Measurements from ENCODE around the gene NHSL1.

NHSL1 gene

DNA sequence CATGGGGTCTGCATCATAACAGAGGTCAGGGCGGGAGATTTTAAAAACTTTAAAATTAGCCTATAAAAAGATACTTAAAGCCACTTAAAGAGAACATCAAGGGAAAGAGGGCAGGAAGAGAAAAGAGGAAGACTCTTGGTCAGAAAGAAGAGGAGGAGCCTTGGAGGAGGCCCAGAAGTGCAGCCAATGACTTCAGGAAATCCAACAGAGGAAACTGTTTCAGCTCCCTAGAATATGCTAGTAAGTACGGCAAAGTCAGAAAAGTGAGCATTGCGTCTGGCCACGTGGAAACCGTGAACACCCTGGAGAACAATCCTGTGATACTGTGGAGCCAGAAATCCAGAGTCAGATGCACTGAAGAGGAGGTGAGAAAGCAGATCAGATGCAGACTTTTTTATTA is 22.5 kb upstream of the NHSL1 start:
- no peak for DNase-seq

DNA sequence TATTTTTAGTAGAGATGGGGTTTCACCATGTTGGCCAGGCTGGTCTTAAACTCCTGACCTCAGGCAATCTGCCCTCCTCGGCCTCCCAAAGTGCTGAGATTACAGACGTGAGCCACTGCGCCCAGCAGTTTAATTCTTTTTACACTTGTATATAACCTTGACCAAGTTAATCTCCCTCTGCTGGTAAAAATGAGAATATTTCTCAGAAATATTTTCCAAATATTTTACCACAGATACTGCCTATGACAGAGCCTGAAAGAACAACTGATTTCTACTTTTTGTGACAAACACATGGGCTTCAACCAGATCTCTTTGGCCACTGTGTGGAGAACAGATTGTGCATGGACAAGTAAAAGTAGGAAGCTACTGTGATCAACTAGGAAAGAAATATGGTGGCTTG is 21.2 kb upstream of the NHSL1 start:
- no peak for DNase-seq

DNA sequence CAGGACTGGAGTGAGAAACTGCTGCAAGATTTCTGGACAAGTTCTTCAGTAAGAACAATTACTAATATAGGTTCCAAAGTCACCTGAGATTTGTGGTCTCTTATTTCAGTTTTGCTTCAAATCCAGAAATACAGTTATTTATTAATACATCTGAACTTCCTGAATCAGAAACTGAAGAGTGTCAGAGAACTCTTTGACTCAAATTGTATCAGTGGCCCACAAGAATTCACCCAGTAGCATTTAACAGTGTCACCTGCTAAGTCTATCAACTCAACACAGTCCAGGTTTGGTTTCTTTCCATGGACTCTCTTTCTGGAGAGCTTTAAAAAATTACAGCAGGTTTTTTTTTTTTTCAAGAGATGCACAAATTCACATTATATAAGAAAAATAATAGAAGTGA is 18.8 kb upstream of the NHSL1 start:
- DNase-seq = no peak

DNA sequence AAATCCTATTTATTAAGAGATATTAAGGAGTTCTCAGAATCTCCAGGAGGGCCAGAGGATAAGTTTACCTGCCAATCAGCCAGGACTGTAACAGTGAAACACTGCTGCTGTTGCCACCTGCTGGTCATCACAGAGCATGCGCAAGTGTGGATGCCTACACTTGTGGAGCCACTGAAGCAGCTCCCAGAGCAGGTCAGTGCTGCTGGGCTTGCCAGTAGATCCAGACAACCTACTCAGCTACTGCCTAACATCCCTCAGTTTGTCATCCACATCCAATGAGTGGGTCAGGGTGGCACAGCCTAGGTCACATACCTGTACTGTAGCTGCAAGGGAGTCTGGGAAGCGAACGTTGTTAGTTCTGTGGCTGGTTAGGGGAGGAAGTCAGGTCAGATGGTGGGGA is 18.3 kb upstream of the NHSL1 start:
- DNase-seq = peak; percentile 21

DNA sequence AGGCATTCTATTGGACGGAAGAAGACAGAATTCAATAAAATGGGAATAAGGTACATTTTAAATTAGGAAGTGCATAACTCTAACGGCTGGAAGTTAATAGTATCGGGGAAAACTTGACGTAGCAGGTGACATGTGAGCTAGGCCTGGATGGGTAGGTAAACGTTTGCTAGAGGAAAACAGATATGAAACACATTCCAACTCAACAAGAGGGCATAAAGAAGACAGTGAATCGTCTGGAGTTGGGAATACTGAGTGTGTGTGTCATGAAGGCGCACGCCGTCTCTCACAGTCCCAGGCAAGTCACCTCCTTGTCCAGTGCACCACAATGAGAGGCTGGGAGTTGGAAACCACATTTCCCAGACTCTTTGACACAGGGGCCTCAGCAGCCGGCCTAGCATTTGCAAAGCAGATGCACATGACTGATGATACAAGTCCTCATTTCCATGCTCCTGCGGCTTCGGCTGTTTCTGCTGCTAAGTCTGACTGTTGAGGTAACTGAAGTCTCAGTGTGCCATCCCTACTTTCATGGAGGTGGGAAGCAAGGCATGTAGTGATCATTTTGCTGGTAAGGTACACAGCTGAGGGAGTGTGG is 16.5 kb upstream of the NHSL1 start:
- DNase-seq = no peak

DNA sequence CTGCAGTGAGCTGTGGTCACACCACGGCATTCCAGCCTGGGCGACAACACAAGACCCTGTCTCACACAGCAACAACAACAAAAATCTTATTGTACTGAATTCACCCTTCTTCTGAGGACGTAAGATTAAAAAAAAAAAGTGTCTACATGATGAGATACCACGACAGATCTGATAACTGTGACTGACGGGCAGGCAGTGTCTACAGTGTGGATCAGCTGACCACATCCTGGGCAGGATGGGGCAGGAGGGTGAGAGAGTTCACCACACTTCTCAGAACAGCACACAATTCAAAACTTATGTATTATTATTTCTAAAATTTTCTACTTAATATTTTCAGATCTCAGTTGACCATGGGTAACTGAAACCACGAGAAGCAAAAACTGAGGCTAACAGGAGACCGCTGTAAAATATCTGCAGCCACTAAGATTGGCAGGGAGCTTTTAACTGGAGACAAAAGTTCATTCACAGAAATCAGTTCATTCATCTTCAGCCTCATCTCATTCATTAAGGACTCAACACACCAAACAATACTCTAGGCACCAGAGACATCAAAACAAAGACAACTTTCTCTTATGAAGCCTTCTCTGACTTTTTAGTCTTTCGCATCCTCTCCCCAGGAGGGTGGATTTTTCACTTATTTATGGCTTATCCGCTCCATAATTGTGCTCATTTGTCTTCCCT is 15.7 kb upstream of the NHSL1 start:
- DNase-seq = no peak

DNA sequence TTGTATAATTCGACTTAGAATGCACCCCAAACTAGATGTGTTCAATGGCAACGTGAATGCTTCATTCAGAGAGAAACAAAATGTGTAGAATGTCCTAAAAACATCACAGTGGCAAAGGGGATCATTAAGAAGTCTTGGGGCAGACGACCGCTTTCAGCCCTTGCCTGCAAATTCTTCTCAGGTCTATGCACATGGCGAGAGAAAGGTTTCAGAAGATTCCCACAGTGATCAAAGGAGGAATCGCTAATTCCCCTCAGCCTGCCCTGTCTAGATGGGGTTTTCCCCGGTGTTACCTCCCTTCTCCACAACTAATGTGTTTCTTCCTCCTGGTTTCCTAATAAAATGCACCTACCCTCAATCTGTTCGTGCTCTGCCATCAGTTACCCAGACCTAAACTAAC is 13.3 kb upstream of the NHSL1 start:
- DNase-seq = no peak

DNA sequence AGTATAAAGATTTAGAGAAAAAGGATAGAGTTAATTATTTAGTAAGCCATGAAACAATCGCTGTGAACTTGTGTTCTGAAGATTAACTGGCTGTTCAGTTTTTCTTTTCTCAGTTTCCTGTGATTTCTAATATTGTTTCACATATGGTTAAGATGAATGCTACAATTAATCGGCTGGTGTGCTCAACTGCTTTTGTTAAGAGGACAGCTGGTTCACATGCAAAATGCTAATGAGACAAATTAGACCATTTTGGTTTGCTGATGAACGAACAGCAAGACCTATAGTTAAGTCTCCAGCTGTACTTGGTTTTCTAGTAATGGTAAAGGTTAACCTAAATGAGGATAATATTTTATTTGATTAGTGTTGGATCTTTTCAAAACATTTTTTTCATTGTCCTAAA is 10.8 kb upstream of the NHSL1 start:
- no peak for DNase-seq

DNA sequence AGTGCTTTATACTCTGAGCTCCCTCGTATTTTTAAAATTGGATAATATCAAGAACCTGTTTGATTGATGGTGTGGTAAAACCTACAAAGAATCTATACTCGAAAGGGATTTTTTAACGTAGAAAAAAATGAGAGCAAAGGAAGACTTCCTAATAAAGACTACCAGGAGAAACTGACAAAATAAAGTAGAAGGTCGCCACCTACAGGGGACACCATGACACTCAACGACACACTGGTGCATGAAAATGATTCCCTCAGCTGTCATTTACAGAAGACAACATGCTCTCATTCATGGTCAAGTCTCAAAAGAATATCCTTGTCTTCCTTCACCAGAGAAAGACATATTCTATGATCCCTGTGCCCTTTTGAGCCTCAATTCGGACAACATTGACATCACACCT is 10.1 kb upstream of the NHSL1 start:
- DNase-seq = peak; percentile 43

DNA sequence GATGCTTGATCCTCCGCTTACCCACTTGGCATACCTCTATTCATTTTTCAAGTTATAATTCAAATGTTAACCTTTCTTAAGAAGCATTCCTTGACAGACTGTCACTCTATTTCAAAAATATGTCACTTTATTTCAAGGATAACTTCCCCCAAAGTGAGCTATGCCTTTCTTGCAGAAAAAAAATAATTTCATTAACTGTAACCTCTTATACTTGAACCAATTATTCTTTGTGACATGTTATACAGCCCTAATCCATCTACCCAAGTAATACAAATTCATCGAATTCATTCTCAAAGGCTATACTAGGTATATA is 9.3 kb upstream of the NHSL1 start:
- DNase-seq = no peak

DNA sequence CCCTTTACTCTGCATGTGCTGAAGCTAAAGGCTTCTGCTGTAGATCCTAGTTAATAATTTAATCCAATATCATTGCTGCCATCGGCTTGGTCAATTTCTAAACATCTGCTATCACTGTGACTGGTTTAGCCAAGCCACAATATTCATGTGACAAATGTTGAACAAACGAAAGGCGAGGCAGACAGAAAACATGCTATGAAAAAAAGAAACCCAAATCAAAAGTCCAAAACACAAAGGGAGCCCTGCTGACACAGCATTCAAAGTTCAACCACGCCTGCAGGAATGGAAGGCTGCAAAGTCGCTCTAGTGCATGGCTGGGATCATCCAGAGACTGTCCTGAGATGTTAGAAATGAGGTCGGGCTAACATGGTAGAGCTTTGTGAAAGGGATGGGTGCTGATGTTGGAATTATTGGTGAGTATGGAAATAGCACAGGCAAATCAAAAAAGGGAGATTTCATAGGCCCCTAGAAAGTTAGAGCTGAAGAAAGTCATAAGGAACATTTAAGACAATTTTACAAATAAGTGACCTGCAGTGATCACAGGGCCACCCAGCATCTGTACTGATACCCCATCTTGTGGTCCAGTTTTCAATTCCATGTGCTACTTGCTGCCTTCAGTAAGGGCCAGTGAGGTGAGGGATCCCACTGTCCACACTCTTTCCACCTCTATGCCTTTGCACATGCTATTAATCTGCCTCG is 8.8 kb upstream of the NHSL1 start:
- no peak for DNase-seq

DNA sequence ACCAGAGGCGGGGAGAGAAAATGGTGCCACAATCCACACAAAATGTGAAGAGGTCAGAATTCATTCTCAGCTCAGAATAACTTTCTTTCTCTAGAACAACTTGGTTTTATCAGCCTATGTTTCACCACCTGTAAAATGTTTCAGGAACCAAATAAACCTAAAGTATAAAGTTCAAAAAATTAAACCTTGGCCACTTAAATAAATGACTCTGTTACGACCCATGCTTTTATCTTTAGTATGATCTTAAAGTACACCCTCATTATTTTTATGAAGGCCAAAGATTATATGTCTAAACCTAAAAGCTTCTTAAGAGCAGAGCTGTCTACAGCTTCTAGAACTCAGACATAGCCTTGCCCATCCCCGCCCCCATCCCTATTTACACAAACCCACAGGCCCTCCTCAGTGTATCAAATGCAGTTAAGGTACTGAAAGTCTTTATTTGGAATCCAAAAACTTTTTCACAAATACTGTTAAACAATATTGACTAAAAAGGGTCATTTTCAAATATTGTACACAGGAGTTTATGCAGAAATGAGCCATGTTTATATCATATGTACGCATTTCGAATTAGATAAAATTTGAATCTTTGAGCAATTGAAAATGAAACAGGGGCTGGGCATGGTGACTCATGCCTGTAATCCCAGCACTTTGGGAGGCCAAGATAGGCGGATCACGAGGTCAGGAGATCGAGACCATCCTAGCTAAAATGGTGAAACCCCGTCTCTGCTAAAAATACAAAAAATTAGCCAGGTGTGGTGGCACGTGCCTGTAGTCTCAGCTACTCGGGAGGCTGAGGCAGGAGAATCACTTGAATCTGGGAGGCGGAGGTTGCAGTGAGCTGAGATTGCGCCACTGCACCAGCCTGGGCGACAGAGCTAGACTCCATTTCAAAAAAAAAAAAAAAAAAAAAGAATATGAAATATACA is 5.7 kb upstream of the NHSL1 start:
- DNase-seq = no peak

DNA sequence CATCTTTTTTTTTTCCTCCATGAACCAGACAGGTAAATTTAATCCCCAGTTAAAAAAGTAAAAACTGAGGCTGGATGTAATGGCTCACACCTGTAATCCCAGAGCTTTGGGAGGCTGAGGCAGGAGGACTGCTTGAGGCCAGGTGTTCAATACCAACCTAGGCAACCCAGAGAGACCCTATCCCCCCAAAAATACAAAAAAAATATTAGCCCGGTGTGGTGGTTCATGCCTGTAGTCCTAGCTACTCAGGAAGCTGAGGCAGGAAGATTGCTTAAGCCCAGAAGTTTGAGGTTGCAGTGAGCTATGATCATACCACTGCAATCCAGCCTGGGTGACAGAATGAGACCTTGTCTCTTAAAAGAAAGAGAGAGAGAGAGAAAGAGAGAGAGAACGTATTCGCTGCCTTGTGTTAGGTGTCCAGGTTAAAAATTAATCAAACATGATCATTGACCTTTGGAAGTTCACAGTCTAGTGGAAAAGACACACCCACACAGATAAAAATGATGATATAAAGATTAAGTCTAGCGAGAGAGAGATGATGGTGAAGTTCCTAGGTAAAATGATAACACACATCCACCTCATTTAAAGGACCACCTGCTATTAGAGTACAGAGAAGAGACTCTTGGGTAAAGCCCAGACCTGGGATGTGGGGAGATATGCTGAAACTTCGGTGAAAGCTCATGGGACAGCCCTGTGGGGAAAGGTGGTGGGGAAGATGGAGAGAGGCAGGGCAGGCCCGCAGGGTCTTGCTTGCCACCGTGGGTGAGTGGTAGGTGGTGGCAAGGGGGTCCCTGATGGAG is 4.8 kb upstream of the NHSL1 start:
- DNase-seq = no peak

DNA sequence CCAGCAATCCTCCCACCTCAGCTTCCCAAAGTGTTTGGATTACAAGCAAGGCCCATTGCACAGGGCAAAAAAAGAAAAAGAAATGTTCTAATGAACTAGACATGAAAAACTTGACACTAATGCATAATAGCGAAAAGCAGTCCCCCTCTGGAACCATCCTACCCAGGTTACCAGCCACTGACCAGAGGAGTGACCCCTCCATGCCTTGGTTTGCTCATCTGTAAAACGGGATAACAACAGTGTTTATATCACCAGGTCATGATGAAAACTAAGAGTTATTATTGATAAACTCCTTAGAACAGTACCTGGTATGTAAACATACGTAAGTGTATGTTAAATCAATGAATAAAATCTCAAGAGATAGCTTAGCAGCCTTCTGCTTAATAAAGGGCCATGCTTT is 3.3 kb upstream of the NHSL1 start:
- no peak for DNase-seq

DNA sequence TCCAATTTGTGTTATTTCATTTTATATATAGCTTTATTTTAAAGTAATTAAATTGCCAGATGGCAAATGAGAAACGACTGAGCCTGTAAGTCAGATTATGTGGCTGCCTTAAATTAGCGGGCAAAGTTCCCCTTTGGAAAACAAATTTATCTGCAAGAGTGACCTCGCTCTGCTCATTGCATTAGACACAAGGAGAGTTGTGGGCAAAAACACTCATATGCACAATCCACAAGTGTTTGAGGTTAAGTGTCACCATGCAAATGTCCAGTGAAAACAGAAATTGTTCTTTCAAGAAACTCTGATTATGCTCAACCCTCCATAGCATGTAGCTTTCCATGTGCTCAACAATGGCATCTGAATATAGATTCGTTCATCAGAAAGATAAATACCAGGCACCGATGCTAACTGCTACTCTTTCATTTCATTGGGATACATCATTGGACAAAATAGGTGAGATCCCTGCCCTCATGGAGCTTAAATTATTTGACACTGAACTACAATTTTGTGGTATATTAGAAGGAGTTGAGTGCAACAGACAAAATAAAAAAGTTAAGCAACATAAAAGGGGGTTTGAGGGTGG is 1.7 kb upstream of the NHSL1 start:
- DNase-seq = no peak

DNA sequence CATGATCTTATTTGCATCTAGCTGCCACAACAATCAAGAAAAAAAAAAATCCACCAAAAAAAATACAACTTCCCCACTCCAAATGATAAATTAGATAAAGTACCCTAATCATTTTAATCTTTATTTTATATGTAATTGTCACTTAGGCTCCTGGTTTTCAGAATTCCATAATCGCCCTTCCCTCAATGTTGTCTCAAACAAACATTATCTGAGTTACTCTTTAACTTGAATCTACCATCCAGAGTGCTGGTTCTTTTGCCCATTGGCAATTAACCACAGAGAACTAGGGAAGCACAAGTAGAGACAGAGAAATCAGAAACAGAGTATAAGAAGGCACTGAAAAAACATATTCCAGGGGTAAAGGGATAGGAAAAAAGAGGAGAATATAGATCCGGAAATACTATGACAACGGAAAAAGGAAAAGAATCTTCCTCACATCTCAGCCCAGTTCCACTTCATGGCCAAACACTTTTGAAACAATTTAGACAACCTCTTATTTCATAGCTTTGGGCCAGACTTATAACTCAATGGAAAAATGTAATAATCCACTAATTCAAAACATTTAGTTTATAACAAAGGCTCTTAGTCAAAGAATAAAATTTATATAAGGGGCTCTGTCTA is 861 bp upstream of the NHSL1 start:
- no peak for DNase-seq

DNA sequence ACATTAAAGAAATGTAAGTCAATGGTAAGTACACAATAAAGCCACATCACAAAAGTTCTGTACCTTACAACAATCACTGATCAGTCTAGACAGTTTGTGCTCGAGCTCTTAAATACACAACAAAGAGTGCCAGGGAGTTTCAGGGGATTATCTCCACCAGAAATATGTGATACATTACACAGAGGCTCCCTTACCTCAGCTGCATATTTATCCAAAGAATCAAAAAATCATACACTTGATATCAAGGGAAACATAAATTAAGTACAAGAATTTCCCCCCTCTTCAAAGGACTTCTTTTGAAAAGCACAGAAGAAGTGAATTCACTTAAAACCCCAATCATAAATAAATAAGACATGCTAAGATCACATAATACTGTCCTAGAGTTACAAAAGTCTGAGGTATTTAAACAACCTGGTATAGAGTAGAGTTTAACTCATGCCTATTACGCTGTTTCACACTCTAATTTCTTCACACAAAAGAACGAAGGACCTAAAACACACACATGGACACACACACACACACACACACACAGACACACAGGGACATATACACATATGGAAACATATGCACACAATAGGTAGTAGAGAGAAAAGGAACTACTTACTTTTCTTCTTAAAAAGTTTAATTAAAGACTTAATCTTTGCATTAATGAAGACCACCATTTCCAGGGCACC is 528 bp downstream of the NHSL1 start:
- DNase-seq = peak; percentile 30

DNA sequence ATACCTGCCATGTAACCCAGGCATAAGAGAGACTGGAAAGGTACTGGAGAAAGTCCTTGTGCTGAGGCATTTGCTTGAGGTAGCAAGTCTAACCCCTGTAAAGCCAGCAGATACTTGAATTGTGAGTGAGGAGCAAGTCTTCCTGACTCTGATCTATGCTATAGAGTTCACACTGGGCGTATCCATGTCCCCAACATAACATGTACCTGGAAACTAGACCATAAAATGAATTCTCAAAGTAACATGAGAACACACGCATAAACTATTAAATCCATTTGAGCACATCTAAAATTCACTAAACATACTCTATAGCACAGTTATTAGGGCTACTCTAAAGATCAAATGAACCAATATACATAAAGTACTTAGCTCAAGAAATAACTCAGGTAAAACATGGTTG is 2.0 kb downstream of the NHSL1 start:
- DNase-seq = no peak

DNA sequence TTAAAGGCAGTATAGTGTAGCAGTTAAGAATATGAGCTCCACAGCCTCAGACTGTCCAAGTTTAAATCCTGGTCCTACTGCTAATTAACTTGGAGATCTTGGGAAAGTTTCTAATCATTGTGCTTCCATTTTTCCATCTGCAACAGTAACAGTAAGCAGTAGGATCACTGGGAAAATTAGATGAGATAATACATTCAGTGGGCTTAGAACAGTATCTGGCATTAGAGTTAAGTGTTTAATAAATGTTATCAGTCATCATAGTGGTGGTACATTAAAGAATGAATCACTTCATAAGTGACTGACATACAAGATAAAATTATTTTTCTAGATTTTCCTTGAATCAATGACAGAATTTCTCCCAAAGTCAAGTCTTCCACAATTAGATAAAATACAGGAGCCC is 5.0 kb downstream of the NHSL1 start:
- no peak for DNase-seq

DNA sequence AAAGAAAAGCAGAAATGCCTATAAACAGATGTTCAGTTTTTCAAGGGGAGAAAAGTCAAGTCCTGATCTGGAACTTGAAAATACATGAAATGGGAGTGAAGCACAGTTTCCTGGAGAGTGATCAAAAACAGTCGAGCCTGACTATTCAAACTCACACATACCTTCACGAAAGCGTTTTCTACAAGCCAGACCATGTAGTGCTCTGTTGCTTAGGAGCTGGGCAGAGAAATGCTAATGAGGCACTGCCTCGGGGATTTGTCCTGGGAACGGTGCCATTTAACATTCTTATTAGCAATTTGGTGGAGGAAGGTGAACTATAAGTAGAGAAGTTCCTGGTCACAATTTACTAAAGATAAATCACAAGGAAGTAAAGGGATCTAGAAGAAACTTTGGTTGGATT is 5.9 kb downstream of the NHSL1 start:
- peak; percentile 85 for DNase-seq

DNA sequence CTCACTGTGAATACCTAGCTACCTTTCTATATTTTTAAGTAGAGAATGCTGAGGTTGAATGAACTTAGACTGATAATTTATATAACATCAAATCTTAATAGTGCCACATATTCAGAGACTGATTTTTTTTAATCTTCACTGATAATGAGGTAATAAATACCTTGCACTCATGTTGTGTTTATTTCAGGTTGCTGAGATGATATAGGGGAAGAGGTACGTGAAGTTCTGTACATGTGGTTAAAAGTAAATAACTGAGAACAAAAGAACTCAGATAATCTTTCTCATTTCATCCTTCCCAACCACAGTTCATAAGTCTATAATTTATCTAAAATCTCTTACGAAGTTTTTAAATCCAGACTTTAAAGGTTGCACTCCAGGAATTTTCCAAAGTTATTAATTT is 6.4 kb downstream of the NHSL1 start:
- no peak for DNase-seq

Measured in fibroblast of upper back skin (primary cell).